Activated CD4-positive, alpha-beta T cell treated with anti-CD3 and anti-CD28 coated beads, Interleukin-2, Interleukin-6, amounts not matched to agents 100 ng/mL and 50 ng/mL, durations not matched to agents 16 hours and 8 hours (primary cell): ENCODE results near the gene FTL.
A peak's percentile ranks its signal among the peaks of the same experiment; 100 is the strongest.

Source experiments
- DNase-seq: peaks from one replicate; pipeline ENCODE4 v3.0.0-alpha.2; 2020

FTL gene

DNA sequence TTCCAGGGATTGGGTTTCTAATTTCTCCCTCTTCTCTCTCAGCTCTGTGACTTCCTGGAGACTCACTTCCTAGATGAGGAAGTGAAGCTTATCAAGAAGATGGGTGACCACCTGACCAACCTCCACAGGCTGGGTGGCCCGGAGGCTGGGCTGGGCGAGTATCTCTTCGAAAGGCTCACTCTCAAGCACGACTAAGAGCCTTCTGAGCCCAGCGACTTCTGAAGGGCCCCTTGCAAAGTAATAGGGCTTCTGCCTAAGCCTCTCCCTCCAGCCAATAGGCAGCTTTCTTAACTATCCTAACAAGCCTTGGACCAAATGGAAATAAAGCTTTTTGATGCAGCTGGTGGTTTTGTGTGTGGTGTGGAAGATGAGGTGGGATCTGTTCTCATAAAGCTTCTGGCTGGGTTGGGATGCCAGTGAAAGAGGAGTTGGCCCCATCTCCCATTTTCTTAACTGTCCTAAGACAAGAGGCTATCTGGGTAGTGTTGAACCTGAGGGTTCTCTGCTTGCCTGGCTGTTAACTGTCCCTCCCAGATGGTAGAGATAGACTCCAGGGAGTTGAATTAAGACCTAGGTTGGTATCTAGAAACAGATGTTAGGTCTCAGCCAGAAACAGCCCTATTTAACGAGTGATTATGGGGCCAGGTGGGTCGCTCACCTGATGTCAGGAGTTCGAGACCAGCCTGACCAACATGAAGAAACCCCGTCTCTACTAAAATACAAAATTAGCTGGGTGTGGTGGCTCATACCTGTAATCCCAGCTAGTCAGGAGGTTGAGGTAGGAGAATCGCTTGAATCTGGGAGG, 1.6 kb downstream of the FTL start:
- peak; percentile 27 for DNase-seq

DNA sequence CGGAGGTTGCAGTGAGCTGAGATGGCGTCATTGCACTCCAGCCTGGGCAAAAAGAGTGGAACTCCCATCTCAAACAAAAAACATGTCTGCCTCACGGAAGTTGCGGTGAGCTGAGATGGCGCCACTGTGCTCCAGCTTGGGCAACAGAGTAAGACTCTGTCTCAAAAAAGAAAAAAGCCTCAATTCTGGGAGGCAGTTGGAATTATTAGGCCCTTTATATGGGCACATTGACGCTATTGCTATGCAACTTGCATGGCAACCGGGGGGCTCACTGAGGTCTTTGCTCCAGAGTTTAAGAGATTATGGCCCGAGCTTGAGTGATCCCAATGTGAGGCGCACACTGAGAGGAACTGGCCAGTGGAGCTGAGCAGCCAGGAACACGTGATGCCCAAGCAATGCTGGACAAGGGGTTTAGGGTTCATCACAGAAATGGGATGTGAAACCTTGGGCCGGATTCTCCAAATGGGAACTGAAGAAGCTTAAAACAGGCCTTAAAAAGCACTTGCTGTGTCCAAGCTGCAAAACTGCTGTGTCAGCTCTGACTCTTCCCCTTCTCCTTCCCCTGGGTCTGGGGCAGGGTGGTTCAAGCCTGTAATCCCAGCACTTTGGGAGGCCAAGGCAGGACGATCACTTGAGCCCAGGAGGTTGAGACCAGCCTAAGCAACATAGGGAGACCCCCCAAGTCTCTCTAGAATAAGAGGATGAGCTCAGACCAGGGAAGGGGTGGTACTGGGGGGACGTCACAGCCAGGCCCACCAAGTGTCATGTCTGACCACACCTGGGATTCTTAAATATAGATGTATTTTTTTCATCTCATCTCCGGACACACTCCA, 2.5 kb downstream of the FTL start:
- peak; percentile 39 for DNase-seq

DNA sequence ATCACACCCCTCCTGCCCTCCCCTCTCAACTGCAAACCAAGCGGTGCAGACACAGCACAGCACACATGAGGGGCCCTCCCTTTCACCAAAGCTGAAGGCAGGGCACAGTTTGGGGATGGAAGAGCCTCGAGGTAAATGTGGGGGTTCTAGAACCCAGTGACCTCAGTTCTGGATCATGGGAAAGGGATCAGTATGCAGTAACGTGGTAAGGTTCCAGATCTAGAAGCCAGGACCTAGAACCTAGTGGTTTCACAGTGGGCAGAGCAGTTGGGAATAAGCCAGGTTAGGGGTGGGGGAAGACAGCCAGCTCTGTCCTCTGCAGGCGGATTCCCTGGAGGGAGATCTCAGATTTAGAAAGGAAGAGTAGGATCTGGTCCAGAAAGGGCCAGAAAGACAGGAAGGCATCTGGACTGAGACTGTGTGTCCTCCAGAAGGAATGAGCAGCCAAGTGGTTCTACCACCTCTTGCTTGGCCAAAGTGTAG, 3.1 kb downstream of the FTL start:
- peak; percentile 33 for DNase-seq

DNA sequence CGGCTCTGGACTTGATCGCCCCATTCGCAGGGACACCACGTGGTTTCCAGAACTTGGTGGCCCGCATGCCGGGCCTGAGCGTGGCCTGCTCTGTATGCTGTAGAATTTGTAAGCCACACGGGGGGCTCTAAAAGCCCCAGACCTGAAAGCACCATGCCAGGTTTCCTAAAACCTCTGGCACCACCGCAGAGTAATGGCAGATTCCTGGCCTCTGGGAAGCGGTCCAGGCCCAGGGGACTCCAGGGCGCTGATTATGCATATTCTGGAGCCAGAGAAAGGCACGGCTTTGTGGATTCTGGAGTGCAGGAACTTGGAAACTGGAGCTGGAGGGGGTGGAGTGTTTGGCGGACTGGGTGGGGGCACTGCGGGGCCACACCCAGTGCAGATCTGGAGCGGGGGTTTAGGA, 3.7 kb downstream of the FTL start:
- no peak for DNase-seq

DNA sequence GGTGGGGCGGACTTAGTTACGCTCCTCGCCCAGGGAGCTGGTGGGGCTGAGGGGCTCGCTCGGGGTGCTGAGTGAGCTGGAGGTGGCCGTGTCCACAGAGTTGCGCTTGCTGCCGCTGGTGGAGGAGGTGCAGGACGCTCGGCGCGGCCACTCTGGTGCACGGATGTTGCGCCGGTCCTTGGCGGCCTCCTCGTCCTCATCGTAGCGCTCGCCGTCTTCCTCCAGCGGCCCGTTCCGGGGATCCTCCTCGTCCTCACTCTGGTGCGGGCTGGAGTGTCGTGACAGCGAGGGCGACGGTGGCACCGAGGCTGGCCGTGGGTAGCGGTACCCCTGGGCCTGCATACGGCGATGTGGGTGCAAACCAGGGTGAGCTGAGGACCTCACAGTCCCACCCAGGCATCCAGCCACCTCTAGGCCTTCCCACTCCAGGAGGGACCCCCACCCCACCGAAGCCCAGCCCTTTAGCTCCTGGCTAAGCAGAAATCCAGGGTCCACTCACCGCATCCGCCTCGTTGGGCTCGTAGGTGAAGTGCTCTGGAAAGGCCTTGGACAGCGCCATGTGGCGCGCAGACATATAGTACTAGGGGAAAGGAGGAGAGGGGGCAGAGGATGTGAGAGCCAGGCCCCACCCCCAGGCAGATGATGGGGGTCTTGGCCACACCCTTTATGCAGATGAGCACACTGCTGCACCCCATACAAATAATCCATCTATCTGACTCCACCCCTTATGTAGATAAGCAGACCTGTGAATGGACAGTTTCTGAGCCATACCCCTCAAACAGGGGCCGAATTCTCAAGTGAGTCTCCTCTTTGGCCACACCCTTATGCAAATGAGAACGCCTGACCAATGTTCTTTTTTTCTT, 4.4 kb downstream of the FTL start:
- DNase-seq, result no peak

DNA sequence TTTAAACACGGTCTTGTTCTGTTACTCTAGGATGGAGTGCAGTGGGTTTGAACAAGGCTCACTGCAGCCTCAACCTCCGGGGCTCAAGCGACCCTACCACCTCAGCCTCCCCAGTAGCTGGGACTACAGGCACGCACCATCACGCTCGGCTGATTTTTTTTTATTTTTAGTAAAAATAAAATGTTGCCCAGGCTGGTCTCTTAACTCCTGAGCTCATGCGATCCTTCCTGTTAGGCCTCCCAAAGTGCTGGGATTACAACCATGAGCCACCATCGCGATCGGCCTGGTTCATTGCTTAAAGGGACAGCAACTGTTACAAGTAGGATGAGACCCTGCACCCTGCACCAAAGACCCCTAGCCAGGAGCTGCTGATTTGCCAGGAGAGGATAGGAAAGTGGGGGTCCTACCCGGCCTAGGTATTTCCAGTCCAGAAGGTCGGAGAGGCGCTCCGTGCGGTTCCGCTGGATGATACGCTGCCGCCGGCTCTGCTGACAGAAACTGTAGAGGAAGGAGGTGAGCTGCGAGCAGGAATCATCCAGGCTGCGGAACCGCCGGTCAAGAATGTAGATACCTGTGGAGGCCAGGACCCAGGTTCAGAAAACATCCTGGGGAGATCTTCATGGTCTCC, 5.1 kb downstream of the FTL start:
- DNase-seq, result no peak

DNA sequence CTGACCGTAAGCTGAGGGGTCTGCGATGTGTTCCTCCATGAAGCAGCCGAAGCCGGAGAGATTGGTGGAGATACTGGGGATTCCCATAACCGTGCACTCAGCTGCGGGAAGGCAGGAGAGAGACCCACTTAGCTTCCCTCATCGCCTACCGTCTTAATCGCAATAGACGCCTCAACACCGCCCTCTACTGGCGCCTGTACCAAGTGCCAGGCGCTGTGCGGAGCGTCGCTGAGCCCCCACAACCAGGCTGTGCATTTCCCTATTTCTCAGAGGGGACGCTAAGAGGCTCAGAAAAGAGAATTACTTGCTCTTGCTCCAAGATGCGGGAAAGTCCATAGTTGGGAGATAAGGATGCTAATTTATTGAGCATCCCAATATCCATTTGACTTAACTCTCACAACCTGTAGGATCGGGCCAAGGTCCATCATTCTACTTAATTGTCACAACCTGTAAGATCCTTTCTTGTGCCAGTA, 5.8 kb downstream of the FTL start:
- peak; percentile 86 for DNase-seq

DNA sequence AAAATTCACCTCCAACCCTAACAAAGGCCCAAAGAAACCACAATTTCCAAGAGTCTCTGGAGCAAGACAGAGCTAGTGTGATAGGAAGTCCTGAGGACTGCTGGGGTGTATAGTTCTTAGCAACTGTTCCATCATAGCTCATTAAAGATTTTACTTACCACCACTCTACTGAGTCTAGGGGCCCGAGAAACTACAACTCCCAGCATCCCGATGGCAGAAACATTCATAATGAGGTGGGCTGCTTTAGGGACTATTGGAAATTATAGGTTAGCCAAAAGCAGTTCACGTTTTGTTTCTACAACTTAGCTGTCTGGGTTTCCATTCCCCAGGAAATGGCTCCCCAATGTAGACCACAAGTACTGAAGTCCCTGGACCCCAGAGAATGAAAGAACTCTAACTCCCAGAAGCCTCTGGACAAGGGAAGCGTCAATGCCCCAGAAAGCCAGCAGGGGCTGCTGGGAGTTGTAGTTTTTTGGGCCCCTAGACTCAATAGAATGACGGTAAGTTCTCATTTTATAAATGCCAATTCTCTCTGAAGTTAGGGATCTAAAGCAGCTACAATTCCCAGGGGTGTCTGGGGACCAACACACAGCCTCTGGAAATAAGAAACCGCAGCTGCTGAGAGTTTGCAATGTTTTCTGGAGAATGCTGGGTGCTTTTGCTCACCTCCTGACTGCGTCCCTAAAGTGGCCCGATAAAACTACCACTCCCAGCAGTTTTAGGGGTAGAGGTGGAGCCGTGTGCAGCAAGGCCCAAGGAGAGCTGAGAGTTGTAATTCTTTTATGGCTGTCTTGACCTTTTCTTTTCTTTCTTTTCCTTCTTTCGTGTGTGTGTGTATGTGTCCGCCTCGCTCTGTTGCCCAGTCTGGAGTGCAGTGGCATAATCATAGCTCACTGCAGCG, 11.1 kb downstream of the FTL start:
- DNase-seq, result peak; percentile 59

DNA sequence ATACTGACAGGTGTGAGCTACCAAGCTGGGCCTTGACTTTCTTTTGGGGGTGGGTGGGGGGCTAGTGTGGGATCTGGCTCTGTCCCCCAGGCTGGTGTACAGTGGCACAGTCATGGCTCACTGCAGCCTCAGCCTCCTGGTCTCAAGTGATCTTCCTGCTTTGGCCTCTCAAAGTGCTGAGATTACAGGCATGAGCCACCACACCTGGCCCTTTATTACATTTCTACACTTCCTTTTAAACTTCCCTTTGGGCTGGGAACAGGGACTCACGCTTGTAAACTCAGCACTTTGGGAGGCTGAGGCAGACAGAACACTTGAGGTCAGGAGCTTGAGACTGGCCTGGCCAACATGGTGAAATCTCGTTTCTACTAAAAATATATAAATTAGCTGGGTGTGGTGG, 12.0 kb downstream of the FTL start:
- DNase-seq, result no peak

DNA sequence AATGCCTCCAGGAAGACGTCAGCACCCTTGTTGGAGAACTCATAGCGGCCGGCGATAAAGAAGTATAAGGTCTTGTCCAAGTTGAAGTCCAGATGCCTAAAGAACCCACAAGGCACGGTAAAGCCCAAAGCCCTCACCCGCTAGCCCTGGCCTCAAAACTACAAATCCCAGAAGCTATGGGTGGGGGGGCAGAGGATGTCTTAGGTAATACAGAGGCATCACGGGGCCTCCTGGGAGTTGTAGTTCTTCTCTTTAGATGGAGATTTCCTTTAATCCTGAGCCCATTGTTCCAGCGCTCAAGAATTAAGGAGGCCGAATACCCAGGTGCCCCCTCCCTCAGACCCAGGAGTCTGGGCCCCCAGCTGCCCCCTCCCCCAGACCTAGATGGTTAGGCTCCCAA, 17.2 kb downstream of the FTL start:
- DNase-seq, result no peak

DNA sequence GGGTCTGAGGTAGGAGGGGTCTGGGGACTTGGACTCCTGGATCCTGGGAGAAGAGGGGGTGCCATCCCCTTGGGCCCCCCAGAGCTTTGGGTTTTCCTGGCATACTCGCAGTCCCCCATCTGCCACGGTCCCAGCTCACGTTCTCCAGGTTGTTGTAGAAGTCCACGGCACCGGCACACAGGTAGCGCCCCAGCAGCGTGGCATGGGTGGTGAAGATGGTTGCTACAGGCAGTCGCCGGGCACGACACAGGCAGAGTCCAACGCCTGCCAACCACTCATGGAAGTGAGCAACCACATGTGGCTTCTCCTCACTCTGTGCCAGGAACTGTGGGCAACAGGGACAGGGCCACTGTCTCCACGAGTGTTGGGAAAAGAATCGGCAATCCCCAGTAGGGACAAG, 20.6 kb downstream of the FTL start:
- no peak for DNase-seq

DNA sequence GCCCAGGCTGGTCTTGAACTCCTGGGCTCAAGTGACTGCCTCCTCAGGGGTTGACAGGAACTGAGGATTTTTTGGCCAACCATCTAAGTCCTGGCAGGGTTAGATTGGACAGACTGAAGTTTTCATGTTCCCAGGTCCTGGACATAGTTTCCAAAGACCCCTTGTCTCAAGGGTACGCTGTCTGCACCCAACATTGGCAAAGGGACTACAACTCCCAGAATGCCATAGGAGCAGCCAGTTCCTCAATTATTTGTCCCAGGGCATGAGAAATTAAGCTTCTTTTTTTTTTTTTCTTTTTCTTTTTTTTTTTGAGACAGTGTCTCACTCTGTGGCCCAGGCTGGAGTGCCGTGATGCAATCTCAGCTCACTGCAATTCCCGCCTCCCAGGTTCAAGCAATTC, 21.1 kb downstream of the FTL start:
- DNase-seq, result no peak

DNA sequence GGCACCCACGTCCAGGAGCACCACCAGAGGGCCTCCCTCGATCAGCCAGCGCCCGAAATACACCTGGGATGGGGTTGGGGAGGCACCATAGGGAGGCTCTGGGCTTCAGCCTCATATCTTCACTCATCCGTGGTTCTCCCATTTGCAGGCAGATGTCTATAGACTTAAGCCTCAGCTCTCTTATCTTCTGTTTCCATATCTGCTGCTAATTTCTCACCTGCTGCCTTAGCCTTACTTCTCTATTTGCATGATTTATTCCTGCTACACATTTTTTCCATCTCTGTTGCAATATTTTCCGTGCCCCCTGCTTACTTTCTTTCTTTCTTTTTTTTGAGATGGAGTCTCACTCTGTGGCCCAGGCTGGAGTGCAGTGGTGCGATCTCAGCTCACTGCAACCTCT, 22.2 kb downstream of the FTL start:
- no peak for DNase-seq

DNA sequence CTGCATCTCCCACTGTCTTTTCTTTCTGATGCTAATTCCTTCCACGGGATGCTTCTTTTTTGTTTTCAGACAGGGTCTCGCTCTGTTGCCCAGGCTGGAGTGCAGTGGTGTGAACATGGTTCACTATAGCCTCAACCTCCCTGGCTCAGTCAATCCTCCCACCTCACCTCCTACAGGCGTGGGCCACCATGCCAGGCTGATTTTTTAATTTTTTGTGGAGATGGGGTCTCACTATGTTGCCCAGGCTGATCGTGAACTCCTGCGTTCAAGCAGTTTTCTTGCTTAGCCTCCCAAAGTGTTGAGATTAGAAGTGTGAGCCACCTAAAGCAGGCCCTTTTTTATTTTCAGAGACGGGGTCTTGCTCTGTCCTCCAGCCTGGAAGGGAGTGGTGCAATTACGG, 23.2 kb downstream of the FTL start:
- no peak for DNase-seq

DNA sequence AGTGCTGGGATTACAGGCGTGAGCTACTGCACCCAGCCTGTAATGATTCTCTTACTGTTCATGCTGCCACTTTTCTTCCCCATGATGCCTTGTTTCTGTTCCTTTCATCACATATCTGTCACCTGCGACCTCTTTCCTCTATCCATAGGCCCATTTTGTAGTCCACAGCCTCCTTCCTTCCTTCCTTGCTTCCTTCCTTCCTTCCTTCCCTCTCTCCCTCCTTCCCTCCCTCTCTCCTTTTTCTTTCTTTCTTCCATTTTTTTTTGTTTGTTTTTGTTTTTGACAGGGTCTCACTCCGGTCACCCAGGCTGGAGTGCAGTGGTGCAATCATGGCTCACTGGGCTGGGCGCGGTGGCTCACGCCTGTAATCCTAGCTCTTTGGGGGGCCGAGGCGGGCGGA, 23.8 kb downstream of the FTL start:
- no peak for DNase-seq

DNA sequence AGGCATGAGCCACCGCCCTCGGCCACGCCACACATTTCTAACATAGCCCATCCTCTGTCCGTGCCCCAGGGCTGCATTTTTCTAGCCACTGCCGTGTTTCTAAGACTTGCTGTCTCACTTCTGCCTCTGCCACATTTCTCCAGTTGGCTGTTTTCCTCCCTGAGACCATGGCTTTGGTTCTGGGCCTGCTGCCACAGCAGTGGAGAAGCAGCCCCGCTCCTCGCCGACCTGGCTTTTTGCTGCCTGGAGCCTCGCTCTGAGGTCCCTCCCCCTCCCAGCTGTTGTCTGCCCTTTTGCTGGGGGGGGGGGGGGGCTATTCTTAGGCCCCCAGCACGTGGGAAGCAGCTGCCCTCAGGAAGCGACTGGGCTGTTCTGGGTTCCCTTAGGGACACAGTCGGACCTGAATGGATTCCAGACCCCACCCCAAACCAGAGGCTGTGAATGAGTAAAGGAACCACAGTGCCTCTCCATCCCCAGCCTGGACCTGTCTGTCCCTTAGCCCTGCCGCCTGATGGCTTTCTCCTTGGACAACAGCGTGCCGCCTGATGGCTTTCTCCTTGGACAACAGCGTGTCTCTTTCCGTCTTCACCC, 24.7 kb downstream of the FTL start:
- DNase-seq, result no peak

DNA sequence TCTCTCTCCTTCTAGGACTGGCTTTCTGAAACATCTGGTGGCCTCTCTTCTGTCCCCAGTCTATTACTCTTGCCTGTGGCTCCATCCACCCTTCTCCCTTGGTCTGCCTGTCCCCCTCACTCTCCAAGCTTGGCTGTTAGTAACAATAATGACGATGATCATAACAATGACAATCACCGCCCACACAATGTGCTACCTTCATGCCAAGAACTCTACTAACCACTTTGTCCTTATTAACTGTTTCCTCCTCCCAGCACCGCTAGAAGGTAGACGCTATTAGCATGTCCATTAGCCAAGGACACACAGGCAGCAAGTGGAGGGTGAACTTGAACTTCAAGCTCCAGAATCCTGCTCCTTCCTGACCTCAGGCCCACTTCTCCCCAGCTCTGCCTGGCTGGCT, 25.3 kb downstream of the FTL start:
- no peak for DNase-seq

DNA sequence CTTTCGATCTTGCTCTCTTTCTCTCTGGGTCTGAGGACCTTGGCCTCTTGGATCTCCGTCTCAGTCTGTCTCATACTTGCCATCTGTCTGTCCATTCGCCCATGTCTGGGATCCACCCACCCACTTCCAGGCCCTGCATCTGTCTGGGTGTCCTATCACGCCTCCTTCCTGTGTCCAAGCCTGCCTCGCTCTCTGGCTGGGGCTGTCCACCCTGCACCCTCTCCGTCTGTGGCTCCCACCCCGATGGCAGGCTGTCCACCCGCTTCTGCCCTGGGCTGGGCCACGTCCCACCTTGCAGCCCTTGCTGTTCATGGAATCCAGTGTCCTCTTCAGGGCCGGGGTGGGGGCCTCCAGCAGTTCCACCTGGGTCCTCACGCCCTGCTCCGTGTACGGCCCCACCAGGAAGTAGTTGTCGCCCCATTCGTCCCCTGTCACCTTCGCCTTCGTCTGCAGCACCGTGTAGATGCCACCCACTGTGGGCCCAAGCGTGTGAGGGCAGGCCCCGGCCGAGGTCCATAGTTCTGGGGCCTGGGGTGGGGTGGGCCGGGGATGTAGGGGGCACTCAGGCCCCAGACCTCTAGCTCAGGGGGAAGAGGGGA, 26.0 kb downstream of the FTL start:
- DNase-seq, result no peak

DNA sequence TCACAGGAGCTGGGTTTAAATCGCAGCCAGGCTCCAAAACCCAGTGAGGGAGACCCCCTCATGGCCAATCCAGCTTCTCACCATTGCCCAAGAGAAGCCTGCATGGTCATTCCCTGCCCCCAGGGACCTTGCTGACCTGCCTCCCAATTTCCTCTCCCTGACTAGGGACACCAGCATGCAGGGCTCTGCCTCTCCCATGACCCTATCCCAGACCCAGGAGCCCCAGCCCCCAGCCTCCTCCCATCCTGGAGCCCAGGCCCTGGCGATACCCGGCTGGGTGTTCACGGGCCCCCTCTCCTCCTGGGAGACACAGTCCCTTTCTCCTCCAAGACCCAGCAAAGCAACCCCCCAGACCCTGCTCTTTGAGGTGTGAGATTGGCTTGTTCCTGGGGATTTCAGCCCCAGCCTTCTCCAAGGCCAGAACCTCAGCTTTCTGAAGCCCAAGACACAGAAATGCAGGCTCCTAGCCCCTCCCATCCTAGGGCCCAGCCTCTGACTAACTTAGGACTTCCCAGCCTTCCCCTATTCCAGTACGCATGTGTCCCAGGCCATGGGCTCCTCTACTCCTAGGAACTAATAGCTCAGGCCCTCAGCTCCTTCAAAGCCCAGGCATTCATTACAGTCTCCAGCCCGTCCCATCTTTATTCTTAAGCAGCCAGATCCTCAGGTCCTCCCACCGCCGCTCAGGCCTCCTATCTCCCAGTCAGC, 26.9 kb downstream of the FTL start:
- no peak for DNase-seq

DNA sequence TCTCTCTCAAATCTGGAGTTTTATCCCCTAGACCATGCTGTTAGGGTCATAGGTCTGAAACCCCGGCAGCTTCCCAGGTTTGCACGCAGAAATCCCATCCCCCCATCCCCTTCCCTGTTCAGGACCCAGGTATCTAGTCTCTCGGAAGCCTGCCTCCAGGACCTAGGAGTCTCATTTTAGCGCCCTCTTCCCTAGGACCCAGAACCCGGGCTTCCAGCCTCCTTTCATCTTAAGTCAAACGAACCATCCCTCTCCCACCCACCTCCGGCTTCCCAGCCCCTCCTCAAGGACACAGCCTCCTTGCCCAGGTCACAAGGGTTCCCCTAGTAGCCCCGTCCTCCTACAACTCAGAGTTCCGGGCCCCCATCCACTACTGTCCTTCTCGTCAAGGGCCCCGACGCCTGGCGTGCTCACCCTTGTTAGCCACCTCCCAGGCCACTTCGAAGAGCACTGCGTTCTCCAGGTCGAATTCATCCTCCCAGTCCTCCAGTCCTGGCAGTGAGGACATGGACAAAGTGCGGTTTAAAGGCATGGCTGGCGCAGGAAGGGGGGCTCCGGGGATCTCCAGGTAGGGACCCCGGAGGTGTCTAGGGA, 27.6 kb downstream of the FTL start:
- DNase-seq, result no peak
